Activated naive CD4-positive, alpha-beta T cell treated with anti-CD3 and anti-CD28 coated beads, Interleukin-2, amount 10 ng/mL, durations not matched to agents 7 days and 5 days (primary cell): ENCODE results near the gene TBX1.

Experiments used
- CTCF ChIA-PET: fragments of 350-600 bp; sonication (Branson Sonifier 250); formaldehyde crosslinking; loops from one replicate; lab custom pipeline; 2021; ENCODE audit warnings: antibody characterized with exemption; lab: Charles Lee
- DNase-seq: peaks from one replicate; pipeline ENCODE4 v3.0.0-alpha.2; 2020
- H3K27ac Mint-ChIP-seq: one replicate; pipeline ENCODE4 v1.8.0; 2021; ENCODE audit warnings: mild to moderate bottlenecking, moderate library complexity, mixed read lengths
- H3K27me3 Mint-ChIP-seq: one replicate; pipeline ENCODE4 v1.8.0; 2021; ENCODE audit warnings: mild to moderate bottlenecking, mixed read lengths
- H3K36me3 Mint-ChIP-seq: one replicate; pipeline ENCODE4 v1.8.0; 2021; ENCODE audit warnings: mixed read lengths
- H3K4me1 Mint-ChIP-seq: one replicate; pipeline ENCODE4 v1.8.0; 2021; ENCODE audit warnings: mixed read lengths
- H3K4me3 Mint-ChIP-seq: one replicate; pipeline ENCODE4 v1.8.0; 2021; ENCODE audit warnings: mild to moderate bottlenecking, moderate library complexity, mixed read lengths
- H3K9me3 Mint-ChIP-seq: one replicate; pipeline ENCODE4 v1.8.0; 2021; ENCODE audit warnings: mixed read lengths

Gene TBX1

DNA sequence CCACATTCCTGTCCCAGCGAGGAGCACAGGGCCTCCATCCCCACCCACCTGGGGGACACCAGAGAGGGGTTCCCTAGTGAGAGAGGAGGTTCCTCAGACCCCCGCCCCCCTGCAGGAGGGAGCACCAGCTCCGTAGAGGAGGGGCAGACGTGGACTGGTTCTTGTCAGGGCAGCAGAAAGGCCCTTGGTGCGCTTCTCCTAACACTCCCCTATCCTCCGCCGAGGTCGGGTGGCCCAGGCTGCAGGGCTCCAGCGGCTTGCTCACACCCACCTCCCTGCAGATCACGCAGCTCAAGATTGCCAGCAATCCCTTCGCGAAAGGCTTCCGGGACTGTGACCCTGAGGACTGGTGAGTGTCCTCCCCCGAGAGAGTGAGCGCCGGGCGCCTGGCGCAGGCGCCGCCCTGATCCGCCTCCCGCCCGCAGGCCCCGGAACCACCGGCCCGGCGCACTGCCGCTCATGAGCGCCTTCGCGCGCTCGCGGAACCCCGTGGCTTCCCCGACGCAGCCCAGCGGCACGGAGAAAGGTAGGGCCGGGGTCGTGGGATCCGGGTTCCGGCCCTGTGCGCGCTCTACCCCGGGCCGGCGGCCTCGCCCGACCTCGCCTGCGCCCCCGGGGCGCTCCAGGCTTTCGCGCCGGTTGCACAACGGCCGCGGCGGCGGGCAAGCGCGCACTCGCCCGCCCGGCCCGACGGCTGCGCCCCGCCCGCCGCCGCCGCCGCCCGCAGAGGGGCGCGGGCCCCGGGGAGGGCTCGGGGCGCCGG is 5.1 kb downstream of the TBX1 start:
- Mint-ChIP-seq H3K36me3 (no peaks in the 10 kb centered on the region), H3K27me3 (peaks cover 94% of the 10 kb centered on the region), H3K27ac (no peak overlapping the region), H3K4me3 (peak overlapping the region; percentile 64), H3K4me1 (peaks cover 15% of the 10 kb centered on the region), H3K9me3 (no peaks in the 10 kb centered on the region)
- CTCF ChIA-PET: interaction anchor here (1.1 to 2.8 kb wide), 2 partner anchors 9 to 35 kb away, joined by 4 to 9 read pairs; no protein-coding TSS in a partner anchor
- DNase-seq: peak; percentile 47

- CTCF ChIA-PET: interaction anchor here (2.8 kb wide), 1 partner anchor 36 kb away, joined by 9 read pairs; no protein-coding TSS in a partner anchor
- Mint-ChIP-seq H3K9me3 (no peaks in the 10 kb centered on the region), H3K27me3 (peaks cover 95% of the 10 kb centered on the region), H3K27ac (no peak overlapping the region), H3K4me3 (no peak overlapping the region), H3K36me3 (no peaks in the 10 kb centered on the region), H3K4me1 (peaks cover 15% of the 10 kb centered on the region)
- no peak for DNase-seq
Measured at GRCh38 chr22:19766240-19766510, 5.6 kb downstream of the TBX1 start.

- CTCF ChIA-PET: interaction anchor here (0.5 kb wide), 1 partner anchor 89 kb away, joined by 4 read pairs; no protein-coding TSS in a partner anchor
- Mint-ChIP-seq H3K27me3 (peaks cover 95% of the 10 kb centered on the region), H3K4me1 (peaks cover 13% of the 10 kb centered on the region), H3K36me3 (no peaks in the 10 kb centered on the region), H3K27ac (no peak overlapping the region), H3K4me3 (peak overlapping the region; percentile 10), H3K9me3 (no peaks in the 10 kb centered on the region)
- DNase-seq: peak; percentile 72
Measured at GRCh38 chr22:19766511-19767426, 6.2 kb downstream of the TBX1 start.

- Mint-ChIP-seq H3K9me3 (no peaks in the 10 kb centered on the region), H3K27ac (no peak overlapping the region), H3K27me3 (peaks cover 95% of the 10 kb centered on the region), H3K36me3 (no peaks in the 10 kb centered on the region), H3K4me1 (peaks cover 13% of the 10 kb centered on the region), H3K4me3 (no peak overlapping the region)
- CTCF ChIA-PET: interaction anchor here (0.5 kb wide), 1 partner anchor 90 kb away, joined by 4 read pairs; no protein-coding TSS in a partner anchor
- DNase-seq: no peak
Measured at GRCh38 chr22:19767427-19768341, 7.1 kb downstream of the TBX1 start.

DNA sequence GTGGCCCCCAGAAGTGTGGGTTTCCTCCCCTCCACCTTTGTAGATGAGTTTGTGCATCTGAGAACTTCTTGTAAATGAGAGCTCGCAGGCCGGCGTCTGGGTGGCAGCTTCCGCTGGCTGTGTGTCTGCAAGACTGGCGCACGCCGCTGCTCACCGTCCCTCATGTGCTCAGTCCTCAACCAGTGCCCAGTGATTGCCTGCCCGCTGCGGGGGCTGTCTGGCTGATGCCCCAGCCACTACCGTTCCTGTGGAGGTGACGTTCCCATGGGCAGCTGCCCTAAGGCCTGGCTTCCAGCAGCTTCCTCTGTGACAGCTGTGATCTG is 8.8 kb downstream of the TBX1 start:
- no peaks in the 10 kb centered on the region for H3K9me3 Mint-ChIP-seq
- no peak overlapping the region for H3K27ac Mint-ChIP-seq
- H3K27me3 Mint-ChIP-seq: peaks cover 95% of the 10 kb centered on the region
- CTCF ChIA-PET: interaction anchor here (1.4 kb wide), 1 partner anchor 39 kb away, joined by 3 read pairs; no protein-coding TSS in a partner anchor
- H3K4me3 Mint-ChIP-seq: no peak overlapping the region
- DNase-seq: no peak
- peaks cover 13% of the 10 kb centered on the region for H3K4me1 Mint-ChIP-seq
- H3K36me3 Mint-ChIP-seq: no peaks in the 10 kb centered on the region

GRCh38 chr22:19770349-19771220 is 10.0 kb downstream of the TBX1 start:
- Mint-ChIP-seq H3K4me1 (peaks cover 9% of the 10 kb centered on the region), H3K9me3 (no peaks in the 10 kb centered on the region), H3K4me3 (no peak overlapping the region), H3K36me3 (no peaks in the 10 kb centered on the region), H3K27ac (no peak overlapping the region), H3K27me3 (peaks cover 87% of the 10 kb centered on the region)
- DNase-seq: peak; percentile 16
- CTCF ChIA-PET: interaction anchor here (0.7 to 1.4 kb wide), 3 partner anchors 40 to 140 kb away, joined by 3 read pairs; no protein-coding TSS in a partner anchor

GRCh38 chr22:19772422-19772672 is 11.8 kb downstream of the TBX1 start:
- Mint-ChIP-seq H3K9me3 (no peaks in the 10 kb centered on the region), H3K4me1 (peaks cover 11% of the 10 kb centered on the region), H3K36me3 (no peaks in the 10 kb centered on the region), H3K27ac (no peak overlapping the region), H3K27me3 (peaks cover 84% of the 10 kb centered on the region), H3K4me3 (no peak overlapping the region)
- CTCF ChIA-PET: no interaction called here
- no peak for DNase-seq

DNA sequence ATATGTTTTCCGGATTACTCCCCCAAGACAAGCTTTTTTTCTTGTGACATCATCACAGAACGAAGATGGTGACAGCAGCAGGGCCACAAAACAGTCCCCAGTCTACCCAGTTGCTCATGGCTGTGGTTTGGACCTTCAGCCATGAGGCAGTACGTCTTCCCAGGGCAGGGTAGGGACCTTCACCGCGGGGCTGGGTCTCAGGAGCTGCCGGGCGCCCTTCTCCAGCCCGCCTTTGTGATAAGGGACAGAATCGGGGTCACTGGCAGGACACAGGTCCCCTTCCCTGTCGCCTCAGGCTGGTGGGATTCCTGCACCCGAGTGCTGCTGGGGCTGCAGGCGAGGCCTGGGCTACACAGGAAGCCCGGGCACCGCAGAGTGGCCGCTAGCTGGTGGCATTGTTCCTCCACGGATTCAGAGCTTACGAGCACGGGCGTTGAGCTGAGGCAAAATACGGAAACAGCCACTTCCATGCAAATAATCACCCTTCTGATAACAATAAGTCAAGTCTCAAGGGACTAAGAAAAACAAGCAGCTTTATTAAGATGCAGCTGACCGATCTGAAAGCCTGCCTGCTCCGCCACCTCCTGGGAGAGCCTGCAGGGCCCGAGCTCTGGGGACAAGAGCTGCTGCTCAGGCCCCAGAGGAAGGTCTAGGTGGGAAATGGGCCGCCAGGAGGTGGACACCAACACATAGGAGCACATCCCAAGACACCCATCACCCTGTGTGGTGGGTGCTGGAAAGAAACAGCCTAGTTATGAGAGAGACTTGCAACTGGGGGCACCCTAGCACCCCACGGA is 12.3 kb downstream of the TBX1 start:
- H3K36me3 Mint-ChIP-seq: no peaks in the 10 kb centered on the region
- H3K27ac Mint-ChIP-seq: no peak overlapping the region
- peaks cover 84% of the 10 kb centered on the region for H3K27me3 Mint-ChIP-seq
- peak; percentile 18 for DNase-seq
- no peaks in the 10 kb centered on the region for H3K9me3 Mint-ChIP-seq
- CTCF ChIA-PET: no interaction called here
- peaks cover 6% of the 10 kb centered on the region for H3K4me1 Mint-ChIP-seq
- no peak overlapping the region for H3K4me3 Mint-ChIP-seq

DNA sequence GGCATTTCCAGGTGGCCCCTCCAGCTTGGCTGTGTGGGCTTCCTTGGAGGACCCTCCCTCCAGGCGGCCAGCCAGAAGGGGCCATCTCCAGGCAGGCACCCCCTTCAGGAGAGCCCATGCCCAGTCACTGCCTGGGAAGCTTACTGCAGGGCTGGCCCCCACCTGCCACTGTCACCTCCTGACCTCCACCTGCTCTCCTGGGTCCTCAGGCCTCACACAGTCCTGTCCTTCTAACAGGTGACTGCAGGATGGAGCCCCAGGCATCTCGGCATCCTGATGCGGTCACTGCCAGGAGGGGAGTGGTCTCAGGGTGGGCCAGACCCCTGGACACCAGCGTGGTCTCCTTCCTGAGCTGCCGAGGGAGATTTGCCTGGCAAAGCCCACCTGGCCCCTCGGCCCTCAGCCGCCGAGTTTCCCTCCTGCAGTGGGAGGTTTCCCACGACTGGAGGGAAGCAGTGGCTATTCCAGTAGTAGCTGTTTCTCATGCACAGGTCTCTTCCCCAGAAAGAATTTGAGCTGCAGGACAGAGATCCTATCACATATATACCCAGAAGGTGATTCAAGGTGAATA is 13.0 kb downstream of the TBX1 start:
- peak; percentile 14 for DNase-seq
- peaks cover 84% of the 10 kb centered on the region for H3K27me3 Mint-ChIP-seq
- H3K4me3 Mint-ChIP-seq: no peak overlapping the region
- H3K36me3 Mint-ChIP-seq: no peaks in the 10 kb centered on the region
- peaks cover 6% of the 10 kb centered on the region for H3K4me1 Mint-ChIP-seq
- H3K9me3 Mint-ChIP-seq: no peaks in the 10 kb centered on the region
- no peak overlapping the region for H3K27ac Mint-ChIP-seq
- CTCF ChIA-PET: interaction anchor here (0.6 kb wide), 1 partner anchor 167 kb away, joined by 3 read pairs; no protein-coding TSS in a partner anchor

DNA sequence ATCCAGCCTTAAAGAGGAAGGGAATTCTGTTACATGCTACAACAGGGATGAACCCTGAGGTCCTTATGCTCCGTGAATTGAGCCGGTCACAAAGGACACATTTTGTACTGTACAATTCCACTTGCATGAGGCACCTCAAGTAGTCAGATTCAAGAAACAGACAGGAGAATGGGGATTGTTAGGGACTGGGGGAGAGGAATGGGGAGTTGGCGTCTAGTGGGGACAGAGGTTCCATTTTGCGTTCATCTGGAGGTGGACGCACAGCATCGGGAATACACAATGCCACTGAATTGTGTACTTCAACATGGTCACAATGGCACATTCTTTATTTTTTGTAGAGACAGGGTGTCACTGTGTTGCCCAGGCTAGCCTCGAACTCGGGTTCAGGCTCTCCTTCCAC is 14.1 kb downstream of the TBX1 start:
- H3K36me3 Mint-ChIP-seq: no peaks in the 10 kb centered on the region
- peak; percentile 1 for DNase-seq
- H3K4me1 Mint-ChIP-seq: peaks cover 6% of the 10 kb centered on the region
- H3K27ac Mint-ChIP-seq: no peak overlapping the region
- CTCF ChIA-PET: no interaction called here
- H3K27me3 Mint-ChIP-seq: peaks cover 79% of the 10 kb centered on the region
- no peak overlapping the region for H3K4me3 Mint-ChIP-seq
- no peaks in the 10 kb centered on the region for H3K9me3 Mint-ChIP-seq

GRCh38 chr22:19775496-19776325 is 15.1 kb downstream of the TBX1 start:
- H3K36me3 Mint-ChIP-seq: no peaks in the 10 kb centered on the region
- peaks cover 77% of the 10 kb centered on the region for H3K27me3 Mint-ChIP-seq
- peak; percentile 10 for DNase-seq
- no peaks in the 10 kb centered on the region for H3K9me3 Mint-ChIP-seq
- peaks cover 6% of the 10 kb centered on the region for H3K4me1 Mint-ChIP-seq
- CTCF ChIA-PET: no interaction called here
- H3K27ac Mint-ChIP-seq: no peak overlapping the region
- no peak overlapping the region for H3K4me3 Mint-ChIP-seq
